HCT116 (cell line): ENCODE results near the gene SPRR4. TPM values are rescaled to one million over a fixed set of nuclear protein-coding genes. Genes with fewer than 3 reads are reported as not detected.

ENCODE experiments used
- ATAC-seq: fragments of 200-7000 bp; cut with Tn5 transposase; 2 replicates; pipeline ENCODE4 v1.9.1; 2020; ENCODE audit warnings: mild to moderate bottlenecking, moderate library complexity
- BruUV-seq: library from RNA; stranded (reverse); fragments of 400-500 nt; replicated peaks from 2 replicates; lab custom pipeline; 2021; lab: Mats Ljungman, UMichigan
- CTCF ChIA-PET: fragments of 300-600 bp; sonication (Branson Sonifier 250); formaldehyde crosslinking; loops from one replicate; lab custom pipeline; 2021; ENCODE audit warnings: antibody characterized with exemption; lab: Charles Lee
- POLR2A ChIA-PET: fragments of 300-600, 350-600 bp; sonication (Branson Sonifier 250); formaldehyde crosslinking; loops from one replicate; lab custom pipeline; 2021; ENCODE audit warnings: antibody characterized with exemption; lab: Charles Lee
- RAD21 ChIA-PET, 2 experiments: fragments of 300-600 bp; sonication (Branson Sonifier 250); formaldehyde crosslinking; loops; one replicate each; lab custom pipeline; 2023; ENCODE audit warnings: low total read pairs in 2 of 2; ENCODE audit not compliant: uncharacterized antibody in 2 of 2, unreplicated experiment in 2 of 2, low non-redundant PET in 1 of 2; lab: Charles Lee
- DNase-seq: peaks from one replicate; pipeline ENCODE4 v3.0.0-alpha.2; 2010; ENCODE audit warnings: low read depth, low spot score
- H2AFZ ChIP-seq: fragments of 200-600 bp; shearing (Covaris generic), sonication (generic); 2 replicates; pipeline ENCODE4 v1.6.1; 2017; ENCODE audit warnings: low read depth, mixed run types, mixed read lengths, antibody characterized with exemption, low read length; ENCODE audit not compliant: poor library complexity, severe bottlenecking
- H3K27ac ChIP-seq: 2 replicates; pipeline ENCODE4 v1.5.1; 2012; ENCODE audit warnings: low read depth, low read length
- H3K27me3 ChIP-seq: fragments of 200-600 bp; sonication (generic); 2 replicates; pipeline ENCODE4 v1.6.1; 2016; ENCODE audit warnings: mixed run types, low read length, mixed read lengths; ENCODE audit not compliant: insufficient read depth
- H3K36me3 ChIP-seq, 2 experiments: fragments of 200-500 bp in 1 of 2; fragments of 200-600 bp in 1 of 2; sonication (Bioruptor generic) in 1 of 2; sonication (generic) in 1 of 2; 2 replicates each; pipeline versions ENCODE4 v1.5.1 to v1.6.1; 2014 to 2016; ENCODE audit warnings: low read length in 2 of 2, inconsistent platforms in 1 of 2, mixed read lengths in 1 of 2, mixed run types in 1 of 2; ENCODE audit not compliant: insufficient read depth in 2 of 2, control insufficient read depth in 1 of 2
- H3K4me1 ChIP-seq, 2 experiments: fragments of 200-600 bp in 1 of 2; sonication (generic) in 1 of 2; 2 replicates each; pipeline versions ENCODE4 v1.5.1 to v1.6.1; 2012 to 2017; ENCODE audit warnings: low read length in 2 of 2, inconsistent platforms in 1 of 2, mild to moderate bottlenecking in 1 of 2, mixed read lengths in 1 of 2, mixed run types in 1 of 2, moderate library complexity in 1 of 2; ENCODE audit not compliant: insufficient read depth in 2 of 2, control insufficient read depth in 1 of 2
- H3K4me2 ChIP-seq: fragments of 200-600 bp; sonication (generic); 2 replicates; pipeline ENCODE4 v1.6.1; 2017; ENCODE audit warnings: mixed run types, low read length, mixed read lengths
- H3K4me3 ChIP-seq, 2 experiments: fragments of 200-600 bp in 1 of 2; sonication (generic) in 1 of 2; replicated peaks in 1 of 2; 2 replicates each; pipeline ENCODE4 v1.5.1; 2011 to 2016; ENCODE audit warnings: low read length in 2 of 2, control low read depth in 1 of 2, low read depth in 1 of 2, mild to moderate bottlenecking in 1 of 2, mixed read lengths in 1 of 2, mixed run types in 1 of 2
- H3K79me2 ChIP-seq: fragments of 200-600 bp; sonication (generic); 2 replicates; pipeline ENCODE4 v1.6.1; 2017; ENCODE audit warnings: mild to moderate bottlenecking, mixed run types, low read length, moderate library complexity, mixed read lengths; ENCODE audit not compliant: insufficient read depth
- H3K9ac ChIP-seq: fragments of 200-600 bp; sonication (generic); 2 replicates; pipeline ENCODE4 v1.6.1; 2016; ENCODE audit warnings: low read length, mixed read lengths
- H3K9me2 ChIP-seq: fragments of 200-600 bp; sonication (generic), shearing (Covaris generic); 2 replicates; pipeline ENCODE4 v1.6.1; 2017; ENCODE audit warnings: mixed run types, mild to moderate bottlenecking, moderate library complexity; ENCODE audit not compliant: insufficient read depth
- H3K9me3 ChIP-seq, 2 experiments: fragments of 200-500 bp in 1 of 2; fragments of 200-600 bp in 1 of 2; sonication (Bioruptor generic) in 1 of 2; sonication (generic) in 1 of 2; 2 replicates each; pipeline ENCODE4 v1.6.1; 2014 to 2017; ENCODE audit warnings: low read length in 2 of 2, mixed read lengths in 2 of 2, inconsistent platforms in 1 of 2, low read depth in 1 of 2, mild to moderate bottlenecking in 1 of 2, mixed run types in 1 of 2, moderate library complexity in 1 of 2; ENCODE audit not compliant: control insufficient read depth in 1 of 2, insufficient read depth in 1 of 2
- H4K20me1 ChIP-seq: fragments of 200-600 bp; sonication (generic), shearing (Covaris generic); 2 replicates; pipeline ENCODE4 v1.6.1; 2017; ENCODE audit warnings: mixed run types, mild to moderate bottlenecking, moderate library complexity; ENCODE audit not compliant: insufficient read depth
- CBX3 ChIP-seq: IDR thresholded peaks from 2 replicates; pipeline ENCODE4 v1.6.1; 2012; ENCODE audit warnings: low read depth
- CEBPB ChIP-seq: IDR thresholded peaks from 2 replicates; pipeline ENCODE4 v1.6.1; 2012; ENCODE audit warnings: low read depth
- ELF1 ChIP-seq: IDR thresholded peaks from 2 replicates; pipeline ENCODE4 v1.6.1; 2012; ENCODE audit warnings: low read depth, borderline replicate concordance
- EZH2 ChIP-seq: fragments of 200-600 bp; sonication (generic); IDR thresholded peaks from 2 replicates; pipeline ENCODE4 v1.6.1; 2017; ENCODE audit warnings: antibody characterized with exemption, mixed run types
- EZH2phosphoT487 ChIP-seq: fragments of 200-600 bp; IDR thresholded peaks from 2 replicates; pipeline ENCODE4 v1.6.1; 2018; ENCODE audit warnings: antibody characterized with exemption, borderline replicate concordance
- FOSL1 ChIP-seq: IDR thresholded peaks from 2 replicates; pipeline ENCODE4 v1.6.1; 2012; ENCODE audit warnings: low read depth
- JUND ChIP-seq: IDR thresholded peaks from 2 replicates; pipeline ENCODE4 v1.6.1; 2012
- POLR2A ChIP-seq: IDR thresholded peaks from 2 replicates; pipeline ENCODE4 v1.7.0; 2011; ENCODE audit warnings: borderline replicate concordance; ENCODE audit not compliant: insufficient read depth, insufficient read length; ENCODE audit errors: extremely low read depth
- POLR2AphosphoS5 ChIP-seq: IDR thresholded peaks from 2 replicates; pipeline ENCODE4 v1.6.1; 2011; ENCODE audit warnings: mild to moderate bottlenecking, low read depth, low read length, moderate library complexity
- SIN3A ChIP-seq: IDR thresholded peaks from 2 replicates; pipeline ENCODE4 v1.6.1; 2012; ENCODE audit warnings: low read depth
- SRF ChIP-seq: IDR thresholded peaks from 2 replicates; pipeline ENCODE4 v1.6.1; 2012; ENCODE audit warnings: low read depth
- TCF7L2 ChIP-seq: IDR thresholded peaks from 2 replicates; pipeline ENCODE4 v1.7.0; 2011; ENCODE audit warnings: borderline replicate concordance, inconsistent platforms; ENCODE audit not compliant: insufficient read depth, insufficient read length; ENCODE audit errors: extremely low read depth
- YY1 ChIP-seq: IDR thresholded peaks from 2 replicates; pipeline ENCODE4 v1.6.1; 2011; ENCODE audit warnings: low read length, low read depth, moderate library complexity, mild to moderate bottlenecking; ENCODE audit not compliant: insufficient replicate concordance; ENCODE audit errors: extremely low read depth
- ZNF274 ChIP-seq: fragments of 200-500 bp; sonication (Bioruptor generic); IDR thresholded peaks from 2 replicates; pipeline ENCODE4 v1.6.1; 2014; ENCODE audit warnings: mild to moderate bottlenecking, low read depth, low read length, inconsistent platforms
- intact Hi-C: fragments of 100-400 bp; cut with micrococcal nuclease; formaldehyde crosslinking; loops from 2 replicates; pipeline ENCODE4 v1.10.0; 2022
- total RNA-seq: library from RNA; stranded (reverse); gene quantifications from one replicate; pipeline ENCODE4 v1.2.1, GENCODE V29; 2021; ENCODE audit not compliant: unreplicated experiment
- TF ChIP-seq, protein P1 (sequence below): IDR thresholded peaks from 2 replicates; pipeline ENCODE4 v1.6.1; 2012; ENCODE audit warnings: low read depth
- TF ChIP-seq, protein P2 (sequence below): IDR thresholded peaks from 2 replicates; pipeline ENCODE4 v1.6.1; 2012
- TF ChIP-seq, protein P3 (sequence below): IDR thresholded peaks from 2 replicates; pipeline ENCODE4 v1.6.1; 2011; ENCODE audit warnings: mild to moderate bottlenecking, low read length, moderate library complexity; ENCODE audit not compliant: insufficient replicate concordance; ENCODE audit errors: extremely low read depth
- TF ChIP-seq, protein P4 (sequence below), 3 experiments: fragments of 200-600 bp in 1 of 3; sonication (generic) in 1 of 3; IDR thresholded peaks in 2 of 3; conservative IDR thresholded peaks in 1 of 3; 2 replicates each; pipeline ENCODE4 v1.5.1; 2012 to 2017; ENCODE audit warnings: low read depth in 2 of 3, low read length in 2 of 3, antibody characterized with exemption in 1 of 3, borderline replicate concordance in 1 of 3, control low read depth in 1 of 3, mild to moderate bottlenecking in 1 of 3, mixed read lengths in 1 of 3, mixed run types in 1 of 3, moderate library complexity in 1 of 3; ENCODE audit not compliant: insufficient read depth in 1 of 3
- TF ChIP-seq, protein P5 (sequence below): IDR thresholded peaks from 2 replicates; pipeline ENCODE4 v1.6.1; 2012

The SPRR4 gene
- total RNA-seq, 1 experiment from 2014 or later, result not detected

DNA sequence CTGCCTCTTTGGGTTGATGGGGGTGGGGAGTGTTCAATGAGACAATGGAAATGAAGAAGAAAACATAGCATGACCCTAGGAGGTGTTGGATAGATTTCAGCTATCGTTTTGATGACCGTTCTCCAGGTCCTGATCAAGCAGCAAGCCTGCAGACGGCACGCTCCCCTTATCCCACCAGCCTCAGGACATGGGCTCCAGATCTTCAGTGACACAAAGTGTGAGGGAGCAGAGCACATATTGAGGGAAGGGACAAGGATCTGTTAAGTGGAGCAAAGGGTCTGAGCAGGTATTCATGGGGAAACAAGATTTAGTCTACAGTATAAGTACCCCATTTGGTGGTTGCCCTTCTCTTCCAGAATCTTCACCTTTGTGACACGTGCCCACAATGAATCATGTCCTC lies 18.7 kb upstream of the SPRR4 start:
- Histone ChIP-seq H2AFZ (no peak overlapping the region), H3K79me2 (no peaks in the 10 kb centered on the region), H3K27ac (no peak overlapping the region), H3K27me3 (peaks cover 29% of the 10 kb centered on the region; the same call in 1 of the 2 replicates), H3K9ac (no peak overlapping the region), H3K9me2 (no peaks in the 10 kb centered on the region), H3K36me3 (no peaks in the 10 kb centered on the region), H3K4me2 (no peak overlapping the region), H3K9me3 (no peaks in the 10 kb centered on the region), H3K4me3 (no peak overlapping the region), H3K4me1 (peaks cover 0 to 10% of the 10 kb centered on the region in 2 experiments; a peak in 2 of 4 replicates), H4K20me1 (no peaks in the 10 kb centered on the region)
- DNase-seq, result no peak
- TF ChIP-seq TCF7L2 (no peak), SIN3A (no peak), ELF1 (no peak), EZH2phosphoT487 (no peak), CBX3 (no peak), FOSL1 (no peak), EZH2 (no peak), CEBPB (no peak), POLR2A (no peak), SRF (no peak), POLR2AphosphoS5 (no peak), JUND (no peak), YY1 (no peak), ZNF274 (no peak)
- TF ChIP-seq, protein P1, sequence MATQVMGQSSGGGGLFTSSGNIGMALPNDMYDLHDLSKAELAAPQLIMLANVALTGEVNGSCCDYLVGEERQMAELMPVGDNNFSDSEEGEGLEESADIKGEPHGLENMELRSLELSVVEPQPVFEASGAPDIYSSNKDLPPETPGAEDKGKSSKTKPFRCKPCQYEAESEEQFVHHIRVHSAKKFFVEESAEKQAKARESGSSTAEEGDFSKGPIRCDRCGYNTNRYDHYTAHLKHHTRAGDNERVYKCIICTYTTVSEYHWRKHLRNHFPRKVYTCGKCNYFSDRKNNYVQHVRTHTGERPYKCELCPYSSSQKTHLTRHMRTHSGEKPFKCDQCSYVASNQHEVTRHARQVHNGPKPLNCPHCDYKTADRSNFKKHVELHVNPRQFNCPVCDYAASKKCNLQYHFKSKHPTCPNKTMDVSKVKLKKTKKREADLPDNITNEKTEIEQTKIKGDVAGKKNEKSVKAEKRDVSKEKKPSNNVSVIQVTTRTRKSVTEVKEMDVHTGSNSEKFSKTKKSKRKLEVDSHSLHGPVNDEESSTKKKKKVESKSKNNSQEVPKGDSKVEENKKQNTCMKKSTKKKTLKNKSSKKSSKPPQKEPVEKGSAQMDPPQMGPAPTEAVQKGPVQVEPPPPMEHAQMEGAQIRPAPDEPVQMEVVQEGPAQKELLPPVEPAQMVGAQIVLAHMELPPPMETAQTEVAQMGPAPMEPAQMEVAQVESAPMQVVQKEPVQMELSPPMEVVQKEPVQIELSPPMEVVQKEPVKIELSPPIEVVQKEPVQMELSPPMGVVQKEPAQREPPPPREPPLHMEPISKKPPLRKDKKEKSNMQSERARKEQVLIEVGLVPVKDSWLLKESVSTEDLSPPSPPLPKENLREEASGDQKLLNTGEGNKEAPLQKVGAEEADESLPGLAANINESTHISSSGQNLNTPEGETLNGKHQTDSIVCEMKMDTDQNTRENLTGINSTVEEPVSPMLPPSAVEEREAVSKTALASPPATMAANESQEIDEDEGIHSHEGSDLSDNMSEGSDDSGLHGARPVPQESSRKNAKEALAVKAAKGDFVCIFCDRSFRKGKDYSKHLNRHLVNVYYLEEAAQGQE, result no peak
- TF ChIP-seq, protein P2, sequence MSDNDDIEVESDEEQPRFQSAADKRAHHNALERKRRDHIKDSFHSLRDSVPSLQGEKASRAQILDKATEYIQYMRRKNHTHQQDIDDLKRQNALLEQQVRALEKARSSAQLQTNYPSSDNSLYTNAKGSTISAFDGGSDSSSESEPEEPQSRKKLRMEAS, result no peak
- TF ChIP-seq, protein P3, sequence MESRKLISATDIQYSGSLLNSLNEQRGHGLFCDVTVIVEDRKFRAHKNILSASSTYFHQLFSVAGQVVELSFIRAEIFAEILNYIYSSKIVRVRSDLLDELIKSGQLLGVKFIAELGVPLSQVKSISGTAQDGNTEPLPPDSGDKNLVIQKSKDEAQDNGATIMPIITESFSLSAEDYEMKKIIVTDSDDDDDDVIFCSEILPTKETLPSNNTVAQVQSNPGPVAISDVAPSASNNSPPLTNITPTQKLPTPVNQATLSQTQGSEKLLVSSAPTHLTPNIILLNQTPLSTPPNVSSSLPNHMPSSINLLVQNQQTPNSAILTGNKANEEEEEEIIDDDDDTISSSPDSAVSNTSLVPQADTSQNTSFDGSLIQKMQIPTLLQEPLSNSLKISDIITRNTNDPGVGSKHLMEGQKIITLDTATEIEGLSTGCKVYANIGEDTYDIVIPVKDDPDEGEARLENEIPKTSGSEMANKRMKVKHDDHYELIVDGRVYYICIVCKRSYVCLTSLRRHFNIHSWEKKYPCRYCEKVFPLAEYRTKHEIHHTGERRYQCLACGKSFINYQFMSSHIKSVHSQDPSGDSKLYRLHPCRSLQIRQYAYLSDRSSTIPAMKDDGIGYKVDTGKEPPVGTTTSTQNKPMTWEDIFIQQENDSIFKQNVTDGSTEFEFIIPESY, result no peak
- TF ChIP-seq, protein P4, sequence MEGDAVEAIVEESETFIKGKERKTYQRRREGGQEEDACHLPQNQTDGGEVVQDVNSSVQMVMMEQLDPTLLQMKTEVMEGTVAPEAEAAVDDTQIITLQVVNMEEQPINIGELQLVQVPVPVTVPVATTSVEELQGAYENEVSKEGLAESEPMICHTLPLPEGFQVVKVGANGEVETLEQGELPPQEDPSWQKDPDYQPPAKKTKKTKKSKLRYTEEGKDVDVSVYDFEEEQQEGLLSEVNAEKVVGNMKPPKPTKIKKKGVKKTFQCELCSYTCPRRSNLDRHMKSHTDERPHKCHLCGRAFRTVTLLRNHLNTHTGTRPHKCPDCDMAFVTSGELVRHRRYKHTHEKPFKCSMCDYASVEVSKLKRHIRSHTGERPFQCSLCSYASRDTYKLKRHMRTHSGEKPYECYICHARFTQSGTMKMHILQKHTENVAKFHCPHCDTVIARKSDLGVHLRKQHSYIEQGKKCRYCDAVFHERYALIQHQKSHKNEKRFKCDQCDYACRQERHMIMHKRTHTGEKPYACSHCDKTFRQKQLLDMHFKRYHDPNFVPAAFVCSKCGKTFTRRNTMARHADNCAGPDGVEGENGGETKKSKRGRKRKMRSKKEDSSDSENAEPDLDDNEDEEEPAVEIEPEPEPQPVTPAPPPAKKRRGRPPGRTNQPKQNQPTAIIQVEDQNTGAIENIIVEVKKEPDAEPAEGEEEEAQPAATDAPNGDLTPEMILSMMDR (IDR thresholded peaks at IDR 0.05 in 2 of 3, conservative IDR thresholded peaks at IDR 0.05 in 1 of 3; ENCODE audit: borderline replicate concordance in 1 of 3, insufficient read depth in 1 of 3, low read depth in 2 of 3, low read length in 2 of 3), result no peak
- TF ChIP-seq, protein P5, sequence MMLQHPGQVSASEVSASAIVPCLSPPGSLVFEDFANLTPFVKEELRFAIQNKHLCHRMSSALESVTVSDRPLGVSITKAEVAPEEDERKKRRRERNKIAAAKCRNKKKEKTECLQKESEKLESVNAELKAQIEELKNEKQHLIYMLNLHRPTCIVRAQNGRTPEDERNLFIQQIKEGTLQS, result no peak
- no TSS peak for BruUV-seq
- intact Hi-C loops, result no loop called here
- ChIA-PET CTCF (no interaction called here), POLR2A (no interaction called here), RAD21 (no interaction called here)
- ATAC-seq, result no peak
